Measurements from ENCODE around the gene C1QB.

GRCh38 chr1:22662986-22663408 lies 10.0 kb downstream of the C1QB start:
- no peak for TF ChIP-seq CTCF (IDR thresholded peaks at IDR 0.05)
- TF ChIP-seq POLR2A (IDR thresholded peaks at IDR 0.05), result no peak

All from esophagus squamous epithelium (tissue), 4 donors.